M059J (cell line): ENCODE data around the gene DBNL. TPM values are rescaled to one million over a fixed set of nuclear protein-coding genes. Genes with fewer than 3 reads are reported as not detected.

Experiments
- DNase-seq: peaks from one replicate; pipeline ENCODE4 v3.0.0-alpha.2; 2012; ENCODE audit warnings: low read depth
- total RNA-seq: library from RNA; depleted of rRNA; stranded (reverse); fragments of >200 nt; shearing (Covaris generic); gene quantifications from 2 replicates; pipeline ENCODE4 v1.2.3, GENCODE V29; 2014; rRNA removed

DBNL gene
- total RNA-seq, 1 experiment from 2014 or later: 183 TPM

GRCh38 chr7:44109991-44110390 lies 65.5 kb downstream of the DBNL start:
- no peak for DNase-seq

DNA sequence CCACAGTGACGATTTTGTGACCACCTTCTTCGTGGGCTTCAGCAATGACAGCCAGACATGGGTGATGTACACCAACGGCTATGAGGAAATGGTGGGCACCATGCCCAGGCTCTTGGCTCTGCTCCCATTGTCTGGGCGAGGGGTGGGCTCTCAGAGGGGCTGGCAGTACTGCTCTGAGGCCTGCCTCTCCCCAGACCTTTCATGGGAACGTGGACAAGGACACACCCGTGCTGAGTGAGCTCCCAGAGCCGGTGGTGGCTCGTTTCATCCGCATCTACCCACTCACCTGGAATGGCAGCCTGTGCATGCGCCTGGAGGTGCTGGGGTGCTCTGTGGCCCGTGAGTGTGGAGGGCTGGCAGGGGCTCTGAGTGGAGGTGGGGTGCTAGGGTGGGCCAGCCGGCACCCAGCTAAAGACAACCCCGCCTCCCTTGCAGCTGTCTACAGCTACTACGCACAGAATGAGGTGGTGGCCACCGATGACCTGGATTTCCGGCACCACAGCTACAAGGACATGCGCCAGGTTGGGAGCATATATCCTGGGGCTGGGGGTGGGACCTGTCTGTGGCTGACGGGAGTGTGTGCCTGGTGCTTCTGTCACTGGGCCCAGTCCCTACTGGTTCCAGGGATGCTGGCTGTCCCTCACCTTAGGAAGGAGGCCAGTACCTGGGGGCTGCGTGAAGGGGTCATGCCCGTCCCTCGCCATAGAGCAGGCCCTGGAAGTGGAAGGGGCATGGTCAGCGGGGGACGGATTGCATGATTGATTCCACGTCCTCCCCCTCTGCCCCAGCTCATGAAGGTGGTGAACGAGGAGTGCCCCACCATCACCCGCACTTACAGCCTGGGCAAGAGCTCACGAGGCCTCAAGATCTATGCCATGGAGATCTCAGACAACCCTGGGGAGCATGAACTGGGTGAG lies 66.5 kb downstream of the DBNL start:
- no peak for DNase-seq

Other genes with a start within 250 kb of the DBNL start
- 206 and 260 TPM in 2 replicates for gene MRPS24, start 175.2 kb upstream of the DBNL start, total RNA-seq
- gene URGCP, start 138.1 kb upstream of the DBNL start, total RNA-seq: 40.9 and 45.0 TPM in 2 replicates
- 23.5 and 41.7 TPM in 2 replicates for gene UBE2D4, start 118.3 kb upstream of the DBNL start, total RNA-seq
- not detected in 2 replicates for gene SPDYE1, start 46.8 kb upstream of the DBNL start, total RNA-seq
- gene PGAM2, start 20.9 kb downstream of the DBNL start, total RNA-seq: 1.2 TPM in 2 replicates
- gene POLM, start 37.8 kb downstream of the DBNL start, total RNA-seq: 18.0 and 33.6 TPM in 2 replicates
- gene AEBP1, start 59.6 kb downstream of the DBNL start, total RNA-seq: 0.44 TPM in 1 of 2 replicates, not detected in the other
- 85.3 and 127 TPM in 2 replicates for gene POLD2, start 78.8 kb downstream of the DBNL start, total RNA-seq
- not detected in 2 replicates for gene MYL7, start 96.6 kb downstream of the DBNL start, total RNA-seq
- not detected in 2 replicates for gene GCK, start 144.7 kb downstream of the DBNL start, total RNA-seq
- 106 and 128 TPM in 2 replicates for gene YKT6, start 156.3 kb downstream of the DBNL start, total RNA-seq